GM11168 (cell line): Measurements from ENCODE around the gene P2RX1.

Source experiments
- in situ Hi-C: fragments of 300-500 bp; cut with MboI; formaldehyde crosslinking; loops from one replicate; pipeline ENCODE4 v1.12.0; 2022; ENCODE audit warnings: low sequenced_read_pairs; ENCODE audit not compliant: unreplicated experiment

The P2RX1 gene

DNA sequence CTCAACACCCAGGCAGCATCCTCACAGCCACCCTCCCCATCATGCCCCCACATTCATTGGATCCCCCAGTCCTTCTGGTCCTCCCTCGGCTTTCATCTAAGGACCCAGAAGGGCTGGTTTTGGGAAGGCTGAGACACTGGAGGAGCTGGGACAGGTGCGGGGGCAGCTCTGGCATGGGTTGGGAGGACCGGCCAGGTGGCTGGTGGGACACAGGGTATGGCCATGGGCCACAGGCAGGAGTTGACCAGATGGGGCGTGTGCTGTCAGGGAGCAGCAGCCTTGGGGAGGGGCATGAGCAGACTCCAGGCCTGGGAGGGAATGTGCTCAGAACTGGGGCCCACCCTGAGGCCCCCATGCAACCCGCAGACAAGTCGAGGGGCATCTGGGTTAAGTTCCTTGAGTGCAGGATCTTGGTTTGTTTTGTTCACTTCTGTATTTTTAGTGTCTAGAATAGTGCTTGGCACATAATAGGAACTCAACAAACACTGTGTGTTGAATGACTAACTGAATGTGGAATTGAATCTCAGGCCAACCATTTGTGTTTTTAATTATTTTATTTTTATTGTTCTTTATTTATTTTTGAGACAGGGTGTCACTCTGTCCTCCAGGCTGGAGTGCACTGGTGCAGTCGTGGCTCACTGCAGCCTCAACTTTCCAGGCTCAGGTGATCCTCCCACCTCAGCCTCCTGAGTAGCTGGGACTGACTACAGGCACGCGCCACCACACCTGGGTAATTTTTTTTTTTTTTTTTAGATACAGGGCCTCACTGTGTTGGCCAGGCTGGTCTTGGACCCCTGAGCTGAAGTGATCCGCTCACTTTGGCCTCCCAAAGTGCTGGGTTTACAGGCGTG lies 5.6 kb downstream of the P2RX1 start:
- in situ Hi-C loops, result no loop called here

DNA sequence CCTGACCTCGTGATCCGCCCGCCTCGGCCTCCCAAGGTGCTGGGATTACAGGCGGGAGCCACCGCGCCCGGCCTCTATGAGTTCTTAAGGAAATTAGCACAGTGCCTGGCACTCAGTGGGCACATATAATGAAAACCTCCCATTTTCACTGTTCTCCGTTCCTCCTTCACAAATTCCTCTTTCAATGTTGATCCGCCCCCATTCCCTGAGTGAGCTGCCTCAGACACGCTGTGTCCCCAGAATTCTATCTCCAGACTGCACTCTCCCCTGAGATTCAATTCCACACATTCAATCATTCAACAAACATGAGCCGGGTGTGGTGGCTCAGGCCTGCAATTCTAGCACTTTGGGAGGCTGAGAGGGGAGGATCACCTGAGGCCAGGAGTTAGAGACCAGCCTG lies 7.0 kb downstream of the P2RX1 start:
- in situ Hi-C loops, result no loop called here

DNA sequence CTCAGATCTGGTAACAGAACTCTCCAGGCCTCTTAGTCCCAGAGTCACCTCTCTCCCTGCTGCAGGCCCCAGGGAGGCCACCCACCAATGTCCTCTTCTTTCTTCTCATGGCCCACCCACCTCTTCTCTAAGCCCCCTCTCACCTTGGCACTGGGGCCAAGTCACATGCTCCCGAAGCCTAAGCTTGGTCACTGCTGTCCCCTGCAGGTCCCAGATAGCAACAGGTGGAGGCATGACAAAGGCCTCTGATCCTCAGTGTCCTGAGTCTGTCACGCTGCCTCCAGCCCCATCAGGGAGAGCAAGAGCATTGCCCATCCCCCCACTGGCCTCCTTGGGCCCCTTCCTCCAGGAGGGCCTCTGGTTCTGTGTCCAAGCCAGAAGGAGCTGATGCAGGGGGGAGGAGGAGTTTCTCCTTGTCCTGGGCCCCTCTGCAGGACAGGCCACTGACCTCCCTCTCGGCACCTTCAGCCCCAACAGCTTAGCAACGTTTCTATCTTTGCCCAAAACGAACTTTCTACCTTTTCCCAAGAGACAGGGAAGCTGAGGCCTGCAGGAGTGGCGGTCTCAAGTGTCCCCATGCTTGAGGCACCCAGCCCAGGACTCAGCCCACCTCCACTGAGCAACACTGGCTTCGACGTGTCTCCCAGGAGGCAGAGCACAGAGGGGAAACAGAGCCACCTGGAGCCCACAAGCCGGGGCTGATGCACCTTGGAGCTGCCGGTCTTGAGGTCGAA lies 8.6 kb downstream of the P2RX1 start:
- in situ Hi-C loops, result no loop called here

DNA sequence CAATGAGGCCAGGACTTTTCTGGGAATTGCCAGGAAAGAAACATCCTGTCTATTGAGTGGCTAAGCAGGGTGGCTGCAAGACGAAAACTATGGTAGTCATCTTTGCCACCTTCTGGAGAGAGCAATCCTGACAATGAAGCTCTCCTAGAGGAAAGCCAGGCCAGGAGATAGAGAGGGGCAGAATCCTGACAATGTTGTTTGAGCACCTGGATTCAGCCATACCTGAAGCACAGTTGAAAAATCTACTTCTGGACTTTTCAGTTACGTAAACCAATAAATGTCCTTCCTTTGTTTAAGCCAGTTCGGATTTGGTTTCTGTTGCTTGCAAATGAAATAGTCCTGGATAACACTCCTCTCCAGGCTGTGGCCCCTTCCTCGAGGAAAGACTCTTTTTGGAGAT lies 9.4 kb downstream of the P2RX1 start:
- in situ Hi-C loops, result no loop called here

DNA sequence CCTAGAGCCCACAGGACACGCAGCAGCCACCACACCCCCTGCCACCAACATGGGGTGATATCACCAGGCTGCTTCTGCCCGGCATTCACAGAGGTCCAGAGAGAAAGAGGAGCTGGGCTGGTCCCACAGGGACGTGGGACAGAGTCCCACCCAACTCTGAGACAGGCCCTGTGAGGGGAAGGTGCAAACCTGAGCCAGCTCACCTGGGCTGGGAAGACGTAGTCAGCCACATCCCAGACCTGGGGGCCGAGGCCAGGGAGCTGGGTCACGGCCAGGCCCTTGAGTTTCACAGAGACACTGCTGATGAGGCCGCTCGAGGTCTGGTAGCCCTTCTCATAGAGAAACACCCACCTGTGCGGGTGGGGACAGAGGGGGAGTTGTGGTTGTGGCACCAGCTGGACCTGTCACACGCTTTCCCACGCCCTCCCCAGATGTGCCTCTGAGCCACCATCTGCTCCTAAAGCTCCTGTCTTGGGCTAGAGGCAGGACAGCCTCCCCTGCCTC lies 11.2 kb downstream of the P2RX1 start:
- in situ Hi-C loops, result no loop called here

DNA sequence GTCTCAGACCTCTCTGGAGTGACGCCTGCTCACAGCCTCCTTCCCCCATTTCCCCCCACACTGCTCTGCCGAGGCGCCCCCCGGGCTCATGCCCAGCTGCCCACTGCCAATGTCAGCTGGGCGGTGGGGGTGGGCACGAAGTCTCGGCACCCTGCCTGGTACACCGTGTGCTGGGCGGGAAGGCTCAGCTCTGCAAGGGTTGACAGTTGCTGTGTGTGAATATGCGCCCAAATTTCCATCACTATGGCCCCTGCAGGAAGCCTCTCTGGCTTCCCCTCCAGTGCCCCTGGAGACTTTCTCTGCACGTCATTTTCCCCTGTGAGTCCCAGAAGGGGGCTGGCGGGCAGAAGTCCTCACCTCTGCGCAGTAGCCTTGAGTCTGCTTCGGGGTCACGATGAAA lies 11.8 kb downstream of the P2RX1 start:
- in situ Hi-C loops, result no loop called here

DNA sequence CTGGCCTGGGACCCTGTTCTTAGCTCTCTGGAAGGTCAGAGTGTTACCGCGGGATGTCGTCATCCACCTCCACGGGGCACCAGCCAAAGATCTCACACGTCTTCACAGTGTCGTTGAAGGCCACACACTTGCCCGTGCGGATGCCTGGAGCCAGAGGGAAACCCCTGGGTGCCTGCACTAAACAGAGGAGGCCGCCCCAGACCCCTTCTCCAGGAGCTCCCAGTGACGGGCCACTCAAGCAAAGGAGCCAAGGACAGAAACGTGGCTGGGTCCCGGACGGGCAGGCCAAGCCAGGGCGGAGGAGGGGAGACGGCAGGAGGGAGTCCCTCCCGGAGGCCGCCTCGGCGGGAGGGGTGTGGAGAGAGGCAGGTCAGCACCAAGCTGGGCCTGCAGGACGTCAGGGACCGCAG lies 12.4 kb downstream of the P2RX1 start:
- in situ Hi-C loops, result no loop called here

DNA sequence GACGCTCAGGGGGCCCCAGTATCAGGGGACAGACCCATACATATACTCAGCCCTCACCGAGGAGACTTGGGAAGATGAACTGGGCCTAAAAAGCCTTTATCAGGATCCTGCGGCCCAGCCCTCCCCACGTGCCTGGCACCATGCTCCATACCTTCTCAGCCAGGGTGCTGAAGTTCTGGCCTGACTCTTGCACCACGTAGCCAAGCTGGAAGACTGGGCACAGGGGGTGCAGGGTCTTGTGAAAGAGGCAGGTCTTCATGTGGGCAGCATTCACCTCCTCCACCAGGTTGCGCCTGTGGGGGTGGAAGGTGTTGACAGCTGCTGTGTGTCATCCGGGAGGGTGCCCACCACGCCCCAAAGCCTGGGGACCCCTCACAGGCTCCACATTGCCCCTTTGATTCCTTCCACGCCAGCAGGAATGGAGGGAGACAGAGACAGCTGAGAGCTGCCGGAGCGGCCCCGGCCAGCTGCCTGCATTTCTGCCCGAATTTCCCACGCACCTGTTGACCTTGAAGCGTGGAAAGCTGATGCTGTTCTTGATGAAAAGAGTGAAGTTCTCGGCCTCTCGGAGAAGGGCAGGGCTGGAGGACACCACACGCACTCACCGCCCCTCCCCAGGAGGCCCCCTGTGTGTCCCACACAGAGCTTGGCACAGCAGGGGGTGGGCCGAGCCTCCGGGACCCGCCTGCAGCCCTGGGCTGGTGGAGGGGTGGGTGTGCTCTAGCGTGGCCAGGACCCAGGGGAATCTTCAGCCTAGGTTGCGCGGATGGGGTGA lies 13.0 kb downstream of the P2RX1 start:
- in situ Hi-C loops, result no loop called here

DNA sequence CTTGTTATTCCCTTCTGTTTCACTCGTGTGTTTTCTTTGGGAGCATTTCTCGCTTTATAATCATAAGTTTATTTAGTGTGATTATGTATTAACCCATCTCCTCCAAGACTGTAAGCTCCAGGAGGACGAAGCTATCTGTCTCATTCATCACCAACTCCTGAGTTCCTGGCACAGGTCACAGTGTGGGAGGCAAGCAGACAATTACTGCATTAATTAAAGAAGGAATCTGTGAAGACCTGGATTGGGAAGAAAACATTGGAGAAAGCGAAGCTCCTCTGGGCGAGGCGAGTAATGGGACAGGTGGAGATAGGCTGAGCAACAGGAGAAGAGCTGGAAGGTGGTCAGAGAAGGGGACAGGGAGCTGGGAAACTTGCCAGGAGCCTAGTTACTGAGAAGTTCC lies 15.6 kb downstream of the P2RX1 start:
- in situ Hi-C loops, result no loop called here

DNA sequence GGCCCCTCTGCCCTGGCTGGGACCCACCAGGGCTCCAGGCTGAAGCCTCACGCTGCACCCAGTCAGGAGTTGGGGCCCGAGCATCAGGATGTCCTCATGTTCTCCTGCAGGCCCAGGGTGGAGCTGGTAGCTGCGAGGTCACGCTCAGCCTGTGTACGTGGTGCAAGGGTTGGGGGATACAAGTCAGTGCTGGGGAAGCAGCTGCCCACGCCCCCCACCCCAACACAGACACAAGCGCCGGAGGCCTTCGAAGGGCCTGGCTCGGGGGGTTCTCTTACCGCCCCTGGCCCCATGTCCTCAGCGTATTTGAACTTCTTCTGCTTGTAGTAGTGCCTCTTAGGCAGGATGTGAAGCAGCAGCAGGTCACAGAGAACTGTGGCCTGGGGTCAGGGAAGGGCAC lies 18.5 kb downstream of the P2RX1 start:
- in situ Hi-C loops, result no loop called here

DNA sequence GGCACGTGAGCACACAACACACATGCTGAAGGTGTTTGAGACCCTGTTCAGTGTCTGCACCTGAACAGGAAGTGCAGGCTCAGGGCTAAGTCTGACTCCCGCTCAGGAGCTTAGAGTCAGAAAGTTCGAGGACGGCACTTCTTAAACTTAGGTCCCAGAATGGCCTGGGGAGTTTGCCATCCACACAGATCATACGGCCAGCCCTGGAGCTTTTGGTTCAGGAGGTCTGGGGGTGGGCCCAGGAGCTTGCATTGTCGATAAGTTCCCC lies 19.4 kb downstream of the P2RX1 start:
- in situ Hi-C loops, result no loop called here

DNA sequence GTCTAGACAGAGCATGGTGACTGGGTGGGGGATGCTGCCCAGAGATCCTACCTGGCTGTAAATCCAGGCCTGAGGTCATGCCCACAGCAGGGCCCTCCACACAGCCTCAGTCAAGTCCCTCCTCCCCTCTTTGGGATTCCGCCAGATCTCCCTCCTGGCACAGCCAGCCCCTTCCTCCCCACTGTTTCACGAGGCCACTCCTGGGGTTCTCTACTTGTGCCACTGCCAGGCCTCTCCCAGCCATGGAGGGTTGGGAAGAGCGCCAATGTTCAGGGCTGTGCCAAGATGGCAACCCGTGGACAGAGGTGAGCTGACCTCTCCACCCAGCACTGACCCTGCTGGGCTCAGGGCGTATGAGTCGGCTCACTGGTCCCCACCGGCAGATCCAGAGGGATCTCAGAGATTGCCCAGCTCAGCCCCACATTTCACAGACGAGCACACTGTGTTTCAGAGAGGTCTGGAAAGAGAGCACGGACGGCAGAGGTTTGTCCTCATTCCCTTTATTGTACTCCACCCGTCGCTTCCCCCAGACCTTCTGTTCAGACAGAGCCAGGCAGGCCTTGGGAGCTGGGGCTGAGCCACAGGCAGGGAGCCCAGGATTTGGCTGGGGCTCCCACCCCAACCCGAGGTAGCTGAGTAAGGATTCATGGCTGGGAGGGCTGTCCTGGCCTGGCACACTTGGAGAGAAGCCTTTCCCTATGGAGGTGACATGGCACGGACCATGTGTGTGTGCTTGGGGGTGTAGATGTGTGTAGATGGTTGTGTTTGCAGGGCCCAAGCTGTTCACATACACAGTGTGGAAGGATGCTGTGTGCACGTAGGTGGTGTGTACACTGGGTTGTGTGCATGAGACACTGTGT lies 19.9 kb downstream of the P2RX1 start:
- in situ Hi-C loops, result no loop called here

DNA sequence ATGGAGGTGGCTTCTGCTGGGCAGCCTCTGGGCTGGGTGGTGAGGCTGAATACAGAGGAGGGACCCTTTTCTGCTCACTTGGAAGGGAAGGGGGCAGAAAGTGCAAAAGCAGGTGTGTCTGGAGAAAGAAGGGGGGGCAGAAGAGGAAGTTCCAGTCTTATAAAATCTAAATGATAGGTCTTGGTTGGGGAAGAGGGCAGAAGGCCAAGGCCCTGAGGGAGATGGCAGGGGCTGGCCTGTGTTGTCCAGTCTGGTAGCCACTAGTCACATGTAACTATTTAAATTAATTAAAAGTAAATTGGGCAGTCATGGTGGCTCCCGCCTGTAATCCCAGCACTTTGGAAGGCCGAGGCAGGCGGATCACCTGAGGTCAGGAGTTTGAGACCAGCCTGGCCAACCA lies 20.9 kb downstream of the P2RX1 start:
- in situ Hi-C loops, result no loop called here

DNA sequence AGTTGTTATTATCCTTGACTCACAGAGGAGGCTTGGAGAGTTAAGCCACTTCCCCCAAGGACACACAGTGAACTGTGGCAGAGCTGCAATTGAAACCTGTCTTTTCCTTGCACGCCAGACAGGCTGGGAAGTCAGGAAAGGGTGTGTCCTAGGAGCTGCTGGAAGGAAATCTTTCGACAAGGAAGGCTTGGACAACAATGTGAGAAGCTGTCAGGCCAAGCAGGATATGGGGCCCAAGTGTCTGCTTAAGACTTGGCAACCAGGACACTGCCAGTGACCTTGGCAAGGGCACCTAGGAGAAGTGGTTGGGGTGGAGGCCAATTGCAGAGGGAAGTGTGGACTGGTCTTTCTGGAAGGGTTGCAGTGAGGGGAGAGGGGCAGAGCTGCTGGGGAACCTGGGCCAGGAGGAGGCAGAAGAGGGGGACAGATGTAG lies 21.3 kb downstream of the P2RX1 start:
- in situ Hi-C loops, result no loop called here

DNA sequence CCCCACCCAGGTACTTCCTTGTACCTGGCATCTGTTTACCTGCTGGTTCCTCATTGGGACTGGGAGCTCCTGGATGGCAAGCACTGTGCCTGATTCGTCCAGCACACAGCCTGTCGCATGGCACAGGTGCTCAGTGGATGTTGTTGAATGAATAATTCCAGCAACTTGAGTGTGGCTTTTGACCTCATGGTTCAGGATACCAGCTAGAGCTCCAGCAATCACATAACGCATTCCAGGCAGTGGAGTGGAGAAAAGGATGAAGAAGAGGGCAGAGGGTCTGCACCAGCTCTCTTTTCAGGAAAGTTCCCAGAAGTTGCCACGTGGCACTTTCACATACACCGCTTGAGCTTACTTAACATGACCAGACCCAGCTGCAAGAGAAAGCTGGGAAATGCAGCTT lies 22.1 kb downstream of the P2RX1 start:
- in situ Hi-C loops, result no loop called here

DNA sequence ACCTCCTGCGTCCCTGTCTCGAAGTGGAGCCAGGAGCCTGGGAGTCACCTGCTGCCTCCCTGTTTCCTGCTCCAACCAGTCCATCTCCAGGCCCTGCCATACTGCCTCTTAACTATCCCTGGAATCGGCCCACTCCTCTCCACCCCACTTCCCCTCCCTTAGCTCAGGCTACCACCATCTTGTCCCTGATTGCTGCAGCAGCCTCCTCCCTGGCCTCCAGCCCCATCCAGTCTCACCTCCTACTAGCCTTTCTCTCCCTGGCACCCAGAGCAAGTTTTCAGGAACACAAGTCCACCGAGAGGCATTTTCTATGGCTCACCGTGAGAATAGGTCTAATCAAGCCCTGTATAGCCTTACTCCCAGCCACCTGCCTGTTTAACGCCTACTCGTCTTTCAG lies 22.5 kb downstream of the P2RX1 start:
- in situ Hi-C loops, result no loop called here

DNA sequence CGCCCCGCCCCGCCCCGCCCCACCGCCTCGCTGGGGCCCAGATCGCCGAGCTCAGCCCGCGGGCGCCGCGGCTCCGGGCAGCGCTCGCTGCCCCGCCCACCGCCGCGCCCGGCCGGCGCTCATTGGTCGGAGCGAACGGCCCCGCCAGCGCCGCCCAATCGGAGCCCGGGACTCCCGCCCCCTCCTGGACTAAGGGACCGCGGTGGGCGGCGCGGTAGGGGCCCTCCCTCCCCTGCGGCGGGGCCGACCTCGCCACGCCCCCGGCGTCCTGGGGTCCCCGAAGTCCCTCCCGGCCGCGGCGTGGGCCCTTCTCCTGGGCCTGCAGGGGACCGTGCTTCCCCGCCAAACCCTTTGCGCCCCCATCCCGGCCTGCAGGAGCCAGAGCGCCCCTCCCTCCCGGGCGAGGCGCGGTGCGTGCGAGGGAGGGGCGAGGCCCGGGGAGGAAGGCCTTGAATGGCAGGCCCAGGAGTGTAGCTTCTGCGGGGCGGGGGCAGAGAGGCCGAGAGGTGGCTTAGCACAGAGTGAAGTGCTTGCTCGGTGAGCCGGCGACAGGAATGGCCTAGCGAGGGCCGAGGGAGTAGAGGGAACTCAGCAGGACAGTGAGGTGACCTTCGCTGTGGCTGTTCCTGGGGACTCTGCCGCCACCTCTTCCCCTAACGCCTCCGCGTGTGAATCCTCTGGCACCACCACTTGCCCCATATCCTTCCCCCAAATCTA lies 23.1 kb downstream of the P2RX1 start, which contains the start of gene CAMKK1:
Gene CAMKK1 (minus strand): TSS at position 51 of the 717 bp plus-strand sequence. CDS start 7,366 bp downstream, outside the sequence.
- in situ Hi-C loops, result no loop called here

DNA sequence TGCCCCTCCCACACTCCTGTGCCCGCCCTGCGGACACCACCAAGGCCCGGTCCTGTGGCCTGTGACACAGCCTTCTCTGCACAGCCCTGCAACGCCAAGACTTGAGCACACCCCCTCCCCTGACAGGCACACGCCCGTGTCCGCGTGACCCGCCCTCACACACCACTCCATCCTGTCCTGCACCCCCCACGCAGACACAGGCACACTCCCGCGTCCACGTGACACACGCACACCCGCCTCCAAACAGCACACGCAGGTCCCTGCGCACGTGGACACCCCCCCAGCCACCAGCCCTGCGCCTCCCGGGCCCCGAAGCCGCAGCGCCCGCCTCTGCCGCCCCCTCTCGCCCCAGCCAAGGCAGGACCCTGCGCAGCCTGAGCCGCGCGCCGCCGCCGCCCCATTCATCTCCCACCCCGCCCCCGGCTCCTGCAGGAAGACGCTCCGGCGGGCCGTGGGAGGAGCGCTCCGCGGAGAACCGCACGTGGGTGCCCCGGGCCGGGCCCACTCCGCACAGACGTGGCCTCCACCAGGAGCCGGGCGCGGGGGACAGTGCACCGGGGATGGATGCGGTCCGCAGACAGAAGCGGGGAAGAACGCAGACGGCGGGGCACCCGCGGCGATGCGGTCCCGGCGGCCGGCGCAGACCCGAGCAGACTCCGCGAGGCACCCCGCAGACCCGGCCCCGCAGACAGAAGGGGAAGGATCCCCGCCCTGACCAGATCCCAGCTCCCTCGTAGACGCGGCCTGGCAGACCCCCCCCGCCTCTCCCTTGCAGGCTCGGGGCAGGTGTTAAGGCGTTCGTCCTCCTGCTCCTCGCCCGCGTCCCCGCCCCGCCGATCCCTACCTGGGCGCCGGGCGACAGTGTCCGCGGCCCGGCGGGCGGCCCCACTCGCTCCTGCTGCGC lies 23.9 kb downstream of the P2RX1 start:
- in situ Hi-C loops, result no loop called here
